HG02642 (cell line): ENCODE measurements around the gene CHST2.
"Not testable (repeated sequence)": the region's sequence is repeated elsewhere in the genome, so short reads cannot be mapped to it uniquely, and the experiment has no call there.

Experiments used
- ATAC-seq: cut with Tn5 transposase; IDR thresholded peaks from one replicate; pipeline ENCODE4 v1.9.1; 2021; ENCODE audit warnings: mild to moderate bottlenecking; ENCODE audit not compliant: unreplicated experiment, poor library complexity

CHST2 gene

GRCh38 chr3:143119009-143119914 is at the start of gene CHST2:
TSS of gene CHST2 (plus strand) at chr3:143119771. CDS start at chr3:143120817, 1,046 bp downstream.
- ATAC-seq = peak; percentile 81

GRCh38 chr3:143070977-143071551 is 48.5 kb upstream of the CHST2 start:
- ATAC-seq = no peak

- ATAC-seq = no peak
These were observed 47.8 kb upstream of the CHST2 start for GRCh38 chr3:143071776-143072175.

- ATAC-seq = not testable (repeated sequence)
These were observed 47.1 kb upstream of the CHST2 start for GRCh38 chr3:143072298-143073020.

GRCh38 chr3:143073541-143073940 is 46.0 kb upstream of the CHST2 start:
- ATAC-seq = not testable (repeated sequence)

- ATAC-seq = not testable (repeated sequence)
These were observed 45.6 kb upstream of the CHST2 start for GRCh38 chr3:143073983-143074382.

- no peak for ATAC-seq
These were observed 40.7 kb upstream of the CHST2 start for GRCh38 chr3:143078883-143079282.

- ATAC-seq = no peak
These were observed 39.4 kb upstream of the CHST2 start for GRCh38 chr3:143080196-143080595.

GRCh38 chr3:143081365-143081764 is 38.2 kb upstream of the CHST2 start:
- ATAC-seq = no peak

- peak; percentile 84 for ATAC-seq
These were observed 37.5 kb upstream of the CHST2 start for GRCh38 chr3:143081844-143082778.

- no peak for ATAC-seq
These were observed 35.8 kb upstream of the CHST2 start for GRCh38 chr3:143083781-143084180.

GRCh38 chr3:143084856-143085731 is 34.5 kb upstream of the CHST2 start:
- no peak for ATAC-seq

- no peak for ATAC-seq
These were observed 30.7 kb upstream of the CHST2 start for GRCh38 chr3:143088835-143089234.

- ATAC-seq = no peak
These were observed 29.6 kb upstream of the CHST2 start for GRCh38 chr3:143089965-143090364.

GRCh38 chr3:143090486-143090885 is 29.1 kb upstream of the CHST2 start:
- no peak for ATAC-seq

- no peak for ATAC-seq
These were observed 28.4 kb upstream of the CHST2 start for GRCh38 chr3:143090976-143091837.

- no peak for ATAC-seq
These were observed 27.4 kb upstream of the CHST2 start for GRCh38 chr3:143092191-143092590.

GRCh38 chr3:143095813-143096212 is 23.8 kb upstream of the CHST2 start:
- no peak for ATAC-seq
